GM23338 (cell line): ENCODE results near the gene IFNLR1.

Experiments used
- CTCF ChIP-seq, 2 experiments: fragments of 200-600 bp in 1 of 2; sonication (generic) in 1 of 2; conservative IDR thresholded peaks; 2 replicates each; pipeline versions ENCODE4 v1.5.1 to v1.6.1; 2016 to 2017; ENCODE audit warnings: antibody characterized with exemption in 2 of 2, low read depth in 2 of 2, mild to moderate bottlenecking in 2 of 2, moderate library complexity in 1 of 2
- JUNB ChIP-seq: IDR thresholded peaks from one replicate; pipeline ENCODE4 v1.6.1; 2016; ENCODE audit warnings: antibody characterized with exemption; ENCODE audit not compliant: unreplicated experiment

- no peak for TF ChIP-seq CTCF (conservative IDR thresholded peaks at IDR 0.05; ENCODE audit: low read depth in 2 of 2)
- no peak for TF ChIP-seq JUNB
Observed at GRCh38 chr1:24235921-24236788, 49.1 kb upstream of the IFNLR1 start.
